GM21515 (cell line): ENCODE measurements around the gene TSPAN5.

ENCODE experiments used
- ATAC-seq: cut with Tn5 transposase; IDR thresholded peaks from one replicate; pipeline ENCODE4 v1.9.1; 2021; ENCODE audit not compliant: unreplicated experiment

The TSPAN5 gene

GRCh38 chr4:98620087-98620784, 38.2 kb downstream of the TSPAN5 start:
- no peak for ATAC-seq

- no peak for ATAC-seq
Observed at GRCh38 chr4:98619180-98619579, 39.2 kb downstream of the TSPAN5 start.

GRCh38 chr4:98618680-98619079, 39.7 kb downstream of the TSPAN5 start:
- no peak for ATAC-seq

GRCh38 chr4:98617358-98618047, 40.9 kb downstream of the TSPAN5 start:
- no peak for ATAC-seq

- no peak for ATAC-seq
Observed at GRCh38 chr4:98615991-98616390, 42.4 kb downstream of the TSPAN5 start.

- no peak for ATAC-seq
Observed at GRCh38 chr4:98614662-98615061, 43.7 kb downstream of the TSPAN5 start.

- no peak for ATAC-seq
Observed at GRCh38 chr4:98614094-98614493, 44.3 kb downstream of the TSPAN5 start.

- ATAC-seq = no peak
Observed at GRCh38 chr4:98613453-98614075, 44.8 kb downstream of the TSPAN5 start.

GRCh38 chr4:98612318-98613250, 45.8 kb downstream of the TSPAN5 start:
- ATAC-seq = no peak

- ATAC-seq = no peak
Observed at GRCh38 chr4:98611677-98612317, 46.6 kb downstream of the TSPAN5 start.

- no peak for ATAC-seq
Observed at GRCh38 chr4:98610926-98611676, 47.3 kb downstream of the TSPAN5 start.

- no peak for ATAC-seq
Observed at GRCh38 chr4:98610431-98610830, 48.0 kb downstream of the TSPAN5 start.

- no peak for ATAC-seq
Observed at GRCh38 chr4:98609934-98610333, 48.5 kb downstream of the TSPAN5 start.

- no peak for ATAC-seq
Observed at GRCh38 chr4:98608356-98608755, 50.1 kb downstream of the TSPAN5 start.

GRCh38 chr4:98606894-98607293, 51.5 kb downstream of the TSPAN5 start:
- ATAC-seq = no peak

GRCh38 chr4:98605216-98605615, 53.2 kb downstream of the TSPAN5 start:
- ATAC-seq = no peak

GRCh38 chr4:98604723-98605122, 53.7 kb downstream of the TSPAN5 start:
- no peak for ATAC-seq

GRCh38 chr4:98603683-98604521, 54.5 kb downstream of the TSPAN5 start:
- no peak for ATAC-seq

GRCh38 chr4:98602270-98602669, 56.1 kb downstream of the TSPAN5 start:
- ATAC-seq = no peak
